Measurements from ENCODE around the gene TAC1. TPM values are rescaled to one million over a fixed set of nuclear protein-coding genes. Genes with fewer than 3 reads are reported as not detected.

TAC1 gene
- total RNA-seq, 1 donor from 2014 or later: 3.6 TPM

Other genes starting within 250 kb of the TAC1 start
- gene ASNS, start 140.3 kb downstream of the TAC1 start, total RNA-seq: 31.8 TPM